PFSK-1 (cell line): ENCODE data around the gene SNCA.

Source experiments
- FOXP2 ChIP-seq: optimal IDR thresholded peaks from 2 replicates; pipeline ENCODE3; 2011; ENCODE audit warnings: borderline replicate concordance, control low read depth, inconsistent platforms; ENCODE audit not compliant: insufficient read depth; ENCODE audit errors: extremely low read length, extremely low read depth
- POLR2AphosphoS5 ChIP-seq: IDR thresholded peaks from 2 replicates; pipeline ENCODE4 v1.6.1; 2012; ENCODE audit warnings: low read depth, mild to moderate bottlenecking, control low read depth, low read length, moderate library complexity
- SIN3A ChIP-seq: IDR thresholded peaks from 2 replicates; pipeline ENCODE4 v1.6.1; 2012; ENCODE audit warnings: mild to moderate bottlenecking, low read length, moderate library complexity, borderline replicate concordance; ENCODE audit not compliant: insufficient read depth
- TF ChIP-seq, protein P1 (sequence below), 2 experiments: IDR thresholded peaks; 2 replicates each; pipeline versions ENCODE4 v1.6.1 to v1.8.0; 2011 to 2012; ENCODE audit warnings: low read depth in 2 of 2, low read length in 2 of 2, control low read depth in 1 of 2, inconsistent platforms in 1 of 2, mild to moderate bottlenecking in 1 of 2, moderate library complexity in 1 of 2; ENCODE audit not compliant: insufficient read depth in 1 of 2

DNA sequence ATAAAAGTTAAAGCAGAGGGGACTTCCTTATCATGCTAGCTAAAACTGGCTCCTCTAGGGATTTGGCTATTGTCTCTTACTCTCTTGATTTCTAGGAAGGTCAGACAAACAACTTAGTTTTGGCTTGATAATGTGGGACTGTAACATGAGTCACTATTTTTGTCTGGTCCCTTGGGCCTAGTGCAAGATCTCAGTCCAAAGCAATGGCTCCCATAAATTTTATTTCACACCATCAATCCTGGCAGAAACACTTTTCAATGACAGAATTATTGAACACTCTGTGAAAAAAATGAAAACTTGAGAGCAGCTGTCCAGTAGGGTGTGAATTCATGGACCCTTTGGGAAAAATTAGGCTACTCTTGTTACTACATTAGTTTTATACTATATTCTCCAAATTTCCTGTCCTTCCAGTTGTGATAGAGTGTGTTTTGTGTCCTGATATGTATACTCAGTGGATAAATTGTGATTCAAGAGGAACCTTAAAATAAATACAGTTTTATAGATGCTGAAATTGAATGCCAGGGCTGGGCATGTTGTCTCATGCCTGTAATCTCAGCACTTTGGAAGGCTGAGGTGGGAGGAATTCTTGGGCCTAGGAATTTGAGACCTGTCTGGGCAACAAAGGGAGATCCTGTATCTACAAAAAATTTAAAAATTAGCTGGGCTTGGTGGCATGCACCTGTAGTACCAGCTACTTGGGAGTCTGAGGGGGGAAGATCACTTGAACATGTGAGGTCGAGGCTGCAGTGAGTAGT lies 10.8 kb upstream of the SNCA start:
- TF ChIP-seq POLR2AphosphoS5: no peak
- TF ChIP-seq, protein P1, sequence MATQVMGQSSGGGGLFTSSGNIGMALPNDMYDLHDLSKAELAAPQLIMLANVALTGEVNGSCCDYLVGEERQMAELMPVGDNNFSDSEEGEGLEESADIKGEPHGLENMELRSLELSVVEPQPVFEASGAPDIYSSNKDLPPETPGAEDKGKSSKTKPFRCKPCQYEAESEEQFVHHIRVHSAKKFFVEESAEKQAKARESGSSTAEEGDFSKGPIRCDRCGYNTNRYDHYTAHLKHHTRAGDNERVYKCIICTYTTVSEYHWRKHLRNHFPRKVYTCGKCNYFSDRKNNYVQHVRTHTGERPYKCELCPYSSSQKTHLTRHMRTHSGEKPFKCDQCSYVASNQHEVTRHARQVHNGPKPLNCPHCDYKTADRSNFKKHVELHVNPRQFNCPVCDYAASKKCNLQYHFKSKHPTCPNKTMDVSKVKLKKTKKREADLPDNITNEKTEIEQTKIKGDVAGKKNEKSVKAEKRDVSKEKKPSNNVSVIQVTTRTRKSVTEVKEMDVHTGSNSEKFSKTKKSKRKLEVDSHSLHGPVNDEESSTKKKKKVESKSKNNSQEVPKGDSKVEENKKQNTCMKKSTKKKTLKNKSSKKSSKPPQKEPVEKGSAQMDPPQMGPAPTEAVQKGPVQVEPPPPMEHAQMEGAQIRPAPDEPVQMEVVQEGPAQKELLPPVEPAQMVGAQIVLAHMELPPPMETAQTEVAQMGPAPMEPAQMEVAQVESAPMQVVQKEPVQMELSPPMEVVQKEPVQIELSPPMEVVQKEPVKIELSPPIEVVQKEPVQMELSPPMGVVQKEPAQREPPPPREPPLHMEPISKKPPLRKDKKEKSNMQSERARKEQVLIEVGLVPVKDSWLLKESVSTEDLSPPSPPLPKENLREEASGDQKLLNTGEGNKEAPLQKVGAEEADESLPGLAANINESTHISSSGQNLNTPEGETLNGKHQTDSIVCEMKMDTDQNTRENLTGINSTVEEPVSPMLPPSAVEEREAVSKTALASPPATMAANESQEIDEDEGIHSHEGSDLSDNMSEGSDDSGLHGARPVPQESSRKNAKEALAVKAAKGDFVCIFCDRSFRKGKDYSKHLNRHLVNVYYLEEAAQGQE (IDR thresholded peaks at IDR 0.05; ENCODE audit: insufficient read depth in 1 of 2, low read depth in 2 of 2, low read length in 2 of 2): no peak
- no peak for TF ChIP-seq FOXP2
- TF ChIP-seq SIN3A: no peak
